Endometrial microvascular endothelial cells (primary cell): ENCODE measurements around the gene CTDP1. TPM values are rescaled to one million over a fixed set of nuclear protein-coding genes. Genes with fewer than 3 reads are reported as not detected.

Source experiments
- in situ Hi-C: cut with HindIII; loops from 2 replicates; pipeline ENCODE4 v1.10.0; 2017; ENCODE audit warnings: low sequenced_read_pairs, low pct_unique_long_range_greater_than_20kb; ENCODE audit errors: inconsistent ontology term
- total RNA-seq: library from RNA; depleted of rRNA; stranded (reverse); fragments of >200 nt; gene quantifications from one replicate; pipeline ENCODE4 v1.2.3, GENCODE V29; 2015; ENCODE audit errors: inconsistent ontology term

CTDP1 gene
- total RNA-seq, 1 donor from 2014 or later, result 26.1 TPM

GRCh38 chr18:79643054-79643984 lies 36.3 kb upstream of the CTDP1 start:
- in situ Hi-C loops, result loop anchor here (25.0 kb wide), 1 partner anchor 256 kb away; the partner anchor contains the start of gene NFATC1

- in situ Hi-C loops, result loop anchor here (25.0 kb wide), 1 partner anchor 257 kb away; the partner anchor contains the start of gene NFATC1
These were observed 35.5 kb upstream of the CTDP1 start for GRCh38 chr18:79644006-79644665.

DNA sequence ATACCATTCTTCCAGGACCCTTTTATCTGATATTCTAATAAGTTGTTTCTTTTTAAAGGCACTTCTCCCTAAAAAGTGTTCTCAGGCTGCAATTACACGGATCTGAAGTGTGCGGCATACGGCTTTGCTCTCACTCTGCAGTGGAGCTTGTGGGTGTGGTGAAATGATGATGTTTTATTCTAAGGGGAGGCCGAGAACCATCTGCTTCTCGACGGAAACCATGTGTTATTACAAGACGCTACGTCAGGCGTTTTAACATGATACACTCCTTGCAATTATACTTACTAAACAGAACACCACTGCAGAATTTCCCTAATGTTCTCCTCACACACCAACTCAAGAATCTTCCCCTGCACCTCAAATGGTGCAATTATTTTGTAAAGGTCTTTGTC lies 34.9 kb upstream of the CTDP1 start:
- in situ Hi-C loops, result loop anchor here (25.0 kb wide), 1 partner anchor 257 kb away; the partner anchor contains the start of gene NFATC1

GRCh38 chr18:79645291-79645983 lies 34.2 kb upstream of the CTDP1 start:
- in situ Hi-C loops, result loop anchor here (25.0 kb wide), 1 partner anchor 258 kb away; the partner anchor contains the start of gene NFATC1

- in situ Hi-C loops, result loop anchor here (25.0 kb wide), 1 partner anchor 260 kb away; the partner anchor contains the start of gene NFATC1
These were observed 32.3 kb upstream of the CTDP1 start for GRCh38 chr18:79647307-79647706.

DNA sequence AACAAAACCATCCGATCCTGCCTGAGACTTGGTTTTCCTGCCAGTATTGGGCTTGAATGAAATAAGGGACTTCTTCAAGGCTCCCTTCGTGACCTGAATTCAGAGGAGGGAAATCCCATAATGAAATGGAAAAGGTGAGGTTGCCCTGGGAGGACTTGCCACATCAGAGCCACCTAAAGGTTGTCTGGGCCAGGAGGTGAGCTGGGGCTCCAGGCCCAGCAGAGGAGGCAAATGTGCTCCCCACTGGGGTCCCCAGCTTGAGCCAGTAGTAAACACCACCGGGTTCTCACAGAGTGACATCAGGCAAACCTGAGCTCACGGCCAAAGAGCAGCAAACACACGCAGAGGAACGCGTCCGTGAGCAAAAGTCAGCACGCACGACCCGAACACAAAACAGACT lies 28.6 kb upstream of the CTDP1 start:
- in situ Hi-C loops, result no loop called here

DNA sequence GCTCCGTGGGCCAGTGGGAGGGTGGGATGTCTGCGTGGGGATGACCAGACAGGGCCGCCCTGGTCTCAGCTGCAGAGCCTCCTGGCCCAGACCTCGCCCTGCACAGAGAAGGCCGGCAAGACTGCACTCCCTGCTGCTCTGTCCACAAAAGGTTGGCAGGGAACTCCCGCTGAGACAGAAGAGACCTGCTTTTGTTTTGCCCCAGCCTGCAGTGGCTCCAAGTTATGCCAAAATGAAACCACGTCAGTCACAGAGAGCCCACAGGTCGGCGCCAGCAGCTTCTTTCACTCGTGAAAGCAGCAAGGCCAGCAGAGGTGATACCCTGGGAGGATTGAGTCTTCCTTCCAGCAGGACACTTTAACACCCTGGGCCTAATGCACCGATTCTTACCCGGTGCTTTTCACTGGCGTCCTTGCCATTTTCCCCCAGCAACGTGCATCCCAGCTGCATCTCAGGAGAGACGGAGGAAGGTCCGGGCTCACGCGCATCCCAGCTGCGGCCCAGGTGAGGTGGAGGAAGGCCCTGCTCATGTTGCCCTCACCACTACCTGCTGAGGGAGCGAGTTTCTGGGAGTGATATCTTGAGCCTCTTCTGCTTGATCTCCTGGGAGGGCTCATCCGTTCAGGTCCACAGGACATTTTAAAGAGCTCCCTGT lies 22.1 kb upstream of the CTDP1 start:
- in situ Hi-C loops, result no loop called here

- in situ Hi-C loops, result no loop called here
These were observed 21.2 kb upstream of the CTDP1 start for GRCh38 chr18:79658366-79658765.

DNA sequence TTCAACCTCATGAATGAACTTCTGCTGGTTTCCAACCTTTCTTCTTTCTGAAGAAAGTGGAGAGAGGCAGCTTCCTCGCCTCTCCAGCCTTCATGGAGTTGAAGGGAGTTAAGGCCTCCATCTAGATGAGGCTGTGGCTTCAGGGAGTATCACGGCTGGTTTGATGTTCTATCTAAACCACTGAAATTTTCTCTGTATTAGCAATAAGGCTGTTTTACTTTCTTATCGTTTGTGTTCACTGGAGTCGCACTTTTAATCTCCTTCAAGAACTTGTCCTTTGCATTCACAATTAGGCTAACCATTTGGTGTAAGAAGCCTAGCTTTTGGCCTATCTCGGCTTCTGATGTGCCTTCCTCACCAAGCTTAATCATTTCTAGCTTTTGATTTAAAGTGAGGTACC lies 19.9 kb upstream of the CTDP1 start:
- in situ Hi-C loops, result no loop called here

DNA sequence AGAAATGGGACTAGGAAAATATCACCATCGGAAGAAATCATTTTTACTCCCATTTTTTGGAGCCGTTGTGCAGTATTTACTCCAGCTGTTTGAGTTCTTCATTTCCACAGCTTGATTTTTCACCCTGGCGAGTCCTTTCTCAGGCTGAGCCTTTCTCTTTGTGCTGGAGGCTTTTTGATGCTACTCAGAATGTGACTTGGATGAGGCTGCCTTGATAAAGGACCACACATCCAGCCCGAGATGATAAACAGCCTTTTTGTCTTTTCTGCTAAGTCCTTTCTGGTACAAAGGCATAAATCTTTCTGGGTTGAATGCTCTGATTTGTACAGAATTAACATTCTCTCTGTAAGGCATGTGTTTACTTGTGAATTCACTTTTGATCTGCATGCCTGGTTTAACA lies 17.6 kb upstream of the CTDP1 start:
- in situ Hi-C loops, result no loop called here

- in situ Hi-C loops, result no loop called here
These were observed 17.2 kb upstream of the CTDP1 start for GRCh38 chr18:79662439-79662838.

DNA sequence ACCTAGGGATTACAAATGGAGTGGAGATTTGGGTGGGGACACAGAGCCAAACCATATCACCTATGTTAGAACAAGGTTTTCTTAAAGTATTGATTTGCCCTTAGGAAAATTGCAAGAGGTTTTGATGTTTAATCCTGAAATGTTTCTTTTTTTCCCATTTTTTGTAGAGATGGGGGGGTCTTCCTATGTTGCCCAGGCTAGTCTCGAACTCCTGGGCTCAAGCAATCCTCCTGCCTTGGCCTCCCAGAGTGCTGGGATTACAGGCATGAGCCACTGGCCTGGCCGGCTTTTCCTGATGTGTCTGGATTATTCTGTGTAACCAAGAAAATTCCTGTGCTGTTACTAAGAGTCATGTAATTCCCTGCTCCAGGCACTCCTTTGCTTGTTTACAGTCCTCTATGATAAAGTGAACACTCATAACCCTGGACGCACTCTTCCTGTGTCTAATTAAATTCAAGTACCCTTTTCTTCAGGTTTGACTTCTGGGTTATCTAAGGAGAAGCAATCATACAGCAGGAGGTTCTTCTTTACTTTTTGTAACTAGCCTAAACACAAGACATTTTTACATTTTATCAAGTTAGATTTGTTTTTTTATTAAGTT lies 15.0 kb upstream of the CTDP1 start:
- in situ Hi-C loops, result no loop called here

DNA sequence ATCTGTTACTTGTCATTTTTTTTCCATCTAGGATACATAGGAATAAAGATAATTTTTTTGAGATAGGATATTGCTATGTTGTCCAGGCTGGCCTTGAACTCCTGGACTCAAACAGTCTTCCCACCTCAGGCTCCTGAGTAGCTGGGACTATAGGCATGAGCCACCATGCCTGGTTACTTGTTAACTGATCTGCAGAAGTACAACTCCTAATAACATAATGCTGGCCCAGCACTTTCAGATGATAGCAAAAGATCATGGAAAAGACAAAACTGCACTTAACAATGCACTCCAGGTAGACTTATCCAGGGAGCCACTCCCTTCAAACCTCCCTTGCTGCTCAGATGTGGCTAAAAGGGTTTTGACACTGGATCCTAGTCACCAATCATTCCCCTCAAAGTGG lies 11.4 kb upstream of the CTDP1 start:
- in situ Hi-C loops, result no loop called here

DNA sequence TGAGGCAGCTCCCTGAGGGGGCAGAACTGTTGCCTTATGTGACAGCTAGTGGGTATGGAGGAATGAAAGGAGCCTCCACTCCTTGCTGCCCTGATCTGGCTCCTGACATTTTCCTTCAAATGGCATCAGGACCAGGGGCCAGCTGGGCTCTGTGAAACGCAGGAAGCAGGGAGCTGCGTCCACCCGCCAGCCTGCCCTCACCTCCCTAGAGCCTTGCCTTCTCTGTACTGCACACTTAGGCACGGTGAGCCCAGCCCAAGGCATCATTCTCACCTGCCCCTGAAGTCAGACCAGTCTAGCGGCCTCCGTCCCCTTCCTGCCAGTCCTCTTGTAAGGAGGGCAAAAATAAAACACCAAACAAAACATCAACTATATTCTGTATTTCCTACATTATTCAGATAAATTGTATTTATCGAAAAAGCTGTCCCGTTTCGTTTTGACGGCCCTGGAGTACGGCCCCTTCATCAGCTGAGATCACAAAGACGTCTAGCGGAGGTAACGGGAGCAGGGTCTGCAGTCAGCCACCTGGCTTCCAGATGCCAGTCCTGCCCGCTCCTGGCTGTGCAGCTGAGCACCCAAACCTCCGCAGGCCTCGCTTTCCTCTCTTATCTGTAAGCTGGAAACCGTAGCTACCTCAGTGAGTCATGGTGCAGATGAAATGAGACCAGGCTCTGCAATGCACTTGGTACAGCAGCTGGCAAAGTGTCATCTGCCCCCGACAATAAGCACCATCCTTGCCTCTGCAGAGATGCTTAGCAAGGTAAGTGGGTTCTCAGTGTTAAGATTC lies 6.9 kb upstream of the CTDP1 start:
- in situ Hi-C loops, result no loop called here

DNA sequence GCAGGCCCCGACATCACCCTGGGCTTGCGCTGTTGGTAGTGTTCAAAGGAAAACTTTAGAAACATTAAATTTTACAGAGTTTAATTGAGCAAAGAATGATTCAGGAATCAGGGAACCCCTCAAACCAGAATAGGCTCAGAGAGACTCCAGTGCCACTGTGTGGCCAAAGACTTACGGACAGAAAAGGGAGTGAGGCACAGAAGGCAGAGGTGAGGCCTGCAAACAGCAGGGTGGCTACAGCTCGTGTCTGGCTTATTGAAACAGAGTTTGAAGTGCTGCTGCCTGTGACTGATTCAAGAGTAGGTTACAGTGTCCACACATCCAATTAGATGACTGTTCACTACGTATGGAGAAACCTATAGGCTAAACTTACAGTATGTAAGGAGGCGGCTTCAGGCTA lies 2.4 kb upstream of the CTDP1 start:
- in situ Hi-C loops, result no loop called here

DNA sequence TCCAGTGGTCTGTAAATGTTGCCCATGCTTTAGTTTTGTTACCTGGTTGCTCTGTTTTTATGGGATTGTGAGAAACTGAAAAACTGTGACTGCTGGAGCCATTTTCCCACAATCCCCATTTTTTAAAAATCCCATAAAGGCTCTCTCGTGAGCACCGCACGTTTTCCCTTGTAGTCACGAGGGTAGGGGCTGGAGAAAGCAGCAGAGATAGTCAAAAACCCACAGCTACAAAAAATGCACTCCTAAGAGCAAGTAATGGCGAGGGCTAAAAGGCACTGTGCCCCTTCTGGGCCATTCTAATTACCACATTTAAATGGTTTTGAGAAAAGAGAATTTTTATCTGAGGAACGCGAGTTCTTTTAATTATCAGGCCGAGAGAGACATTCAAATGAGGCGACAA lies 1.8 kb upstream of the CTDP1 start:
- in situ Hi-C loops, result no loop called here

GRCh38 chr18:79678665-79679551 lies 695 bp upstream of the CTDP1 start:
- in situ Hi-C loops, result no loop called here
